IPS-18c (cell line): ENCODE measurements around the gene CNNM4.
A peak's percentile ranks its signal among the peaks of the same experiment; 100 is the strongest.

ENCODE experiments used
- H3K4me3 ChIP-seq: 2 replicates; pipeline ENCODE4 v1.7.0; 2013; ENCODE audit warnings: low read depth, mild to moderate bottlenecking, low read length, moderate library complexity; ENCODE audit not compliant: insufficient read depth
- H3K9me3 ChIP-seq: one replicate; pipeline ENCODE4 v1.6.1; 2013; ENCODE audit warnings: mild to moderate bottlenecking, low read length, moderate library complexity; ENCODE audit not compliant: control insufficient read depth, insufficient read depth

CNNM4 gene

GRCh38 chr2:96837575-96837974 lies 76.9 kb downstream of the CNNM4 start:
- Histone ChIP-seq H3K4me3 (no peak overlapping the region), H3K9me3 (no peaks in the 10 kb centered on the region)

GRCh38 chr2:96838345-96839292 lies 77.9 kb downstream of the CNNM4 start:
- no peak overlapping the region for H3K4me3 ChIP-seq
- H3K9me3 ChIP-seq = no peaks in the 10 kb centered on the region

DNA sequence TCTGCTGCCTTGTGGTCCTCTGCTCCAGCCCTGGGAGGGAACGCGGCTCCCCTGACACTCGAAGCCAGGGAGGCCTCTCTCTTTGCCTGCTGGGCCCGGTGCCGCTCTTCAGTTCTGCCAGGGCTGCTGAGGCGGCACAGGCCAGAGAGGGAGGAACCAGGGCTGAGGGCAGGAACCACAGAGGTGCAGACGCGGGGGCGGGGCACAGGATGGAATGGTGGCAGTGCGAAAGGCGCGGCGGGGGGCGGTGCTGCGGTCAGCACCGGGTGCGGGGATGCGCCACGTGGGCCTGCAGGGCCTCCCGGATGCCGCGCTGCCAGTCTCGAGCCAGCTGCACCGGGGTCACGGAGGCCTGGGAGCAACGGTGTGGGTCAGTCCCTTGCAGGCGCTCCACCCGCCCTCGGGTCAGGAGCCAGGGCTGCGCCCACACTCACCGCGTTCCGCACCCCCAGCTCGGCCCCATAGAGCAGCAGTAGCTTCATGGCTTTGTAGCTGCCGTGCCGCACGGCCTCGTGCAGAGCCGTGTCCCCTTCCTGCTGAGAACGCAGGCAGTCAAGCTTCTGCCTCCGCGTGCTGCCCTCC lies 78.7 kb downstream of the CNNM4 start:
- Histone ChIP-seq H3K9me3 (no peaks in the 10 kb centered on the region), H3K4me3 (no peak overlapping the region)

GRCh38 chr2:96839875-96840850 lies 79.5 kb downstream of the CNNM4 start:
- no peak overlapping the region for H3K4me3 ChIP-seq
- H3K9me3 ChIP-seq = no peaks in the 10 kb centered on the region

GRCh38 chr2:96841701-96842495 lies 81.2 kb downstream of the CNNM4 start:
- Histone ChIP-seq H3K4me3 (no peak overlapping the region), H3K9me3 (no peaks in the 10 kb centered on the region)

DNA sequence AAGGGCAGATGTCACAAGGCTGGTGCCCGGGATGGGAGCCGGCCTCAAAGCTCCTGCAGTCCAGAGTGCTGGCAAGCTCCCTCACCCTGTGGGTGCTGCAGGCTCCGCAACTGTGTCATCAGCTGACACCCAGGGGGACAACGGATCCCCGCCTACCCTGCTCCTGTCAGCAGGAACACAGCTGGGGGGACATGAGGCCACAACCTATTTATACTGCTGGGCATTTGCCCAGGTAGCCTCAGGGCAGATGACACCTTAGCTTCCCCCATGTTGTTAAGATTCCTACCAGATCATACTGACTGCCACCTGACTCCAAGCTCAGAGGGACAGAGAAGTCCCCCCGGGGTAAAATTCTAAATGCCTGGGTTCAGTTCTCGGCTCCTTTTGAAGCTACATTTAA lies 81.9 kb downstream of the CNNM4 start:
- Histone ChIP-seq H3K9me3 (no peaks in the 10 kb centered on the region), H3K4me3 (no peak overlapping the region)

DNA sequence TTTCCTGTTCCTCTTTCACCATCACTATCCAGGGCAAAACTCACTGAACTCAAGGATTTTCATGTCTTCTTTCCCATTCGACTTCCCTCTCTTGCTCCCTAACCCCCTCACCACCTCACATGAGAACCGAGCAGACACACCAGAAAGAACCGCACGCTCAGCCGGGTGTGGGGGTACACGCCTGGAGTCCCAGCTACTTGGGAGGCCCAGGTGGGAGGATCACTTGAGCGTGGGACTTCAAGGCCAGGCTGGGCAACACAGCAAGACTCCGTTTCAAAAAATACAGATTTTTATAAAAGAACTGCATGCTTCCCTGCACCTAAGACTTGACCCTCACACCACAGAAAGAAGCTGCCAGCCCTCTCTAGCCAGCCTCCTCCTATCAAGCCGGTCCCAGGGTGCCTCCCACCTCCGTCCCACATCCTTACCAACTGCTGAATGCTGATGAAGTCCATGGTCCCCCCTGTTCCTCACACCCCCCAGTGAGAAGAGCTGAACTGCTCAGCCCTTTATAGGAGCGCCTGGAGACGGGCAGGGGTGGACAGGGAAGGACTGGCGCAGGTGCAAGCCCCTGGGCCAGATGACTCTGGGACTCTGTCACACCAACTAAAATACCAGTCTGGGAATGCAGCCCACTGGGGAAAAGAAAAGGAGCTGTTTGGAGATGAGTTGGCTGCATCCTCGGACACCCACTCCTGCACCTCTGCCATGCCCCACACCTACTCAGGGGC lies 83.0 kb downstream of the CNNM4 start, which contains the start of gene ANKRD23:
Gene ANKRD23, minus strand, starts transcription at position 484 of the 731 bp plus-strand sequence. Its CDS starts 29 bp downstream, at position 455.
- Histone ChIP-seq H3K9me3 (no peaks in the 10 kb centered on the region), H3K4me3 (no peak within 1 kb of the TSS)

- Histone ChIP-seq H3K9me3 (no peaks in the 10 kb centered on the region), H3K4me3 (no peak overlapping the region)
Observed at GRCh38 chr2:96844405-96844808, 83.7 kb downstream of the CNNM4 start.

DNA sequence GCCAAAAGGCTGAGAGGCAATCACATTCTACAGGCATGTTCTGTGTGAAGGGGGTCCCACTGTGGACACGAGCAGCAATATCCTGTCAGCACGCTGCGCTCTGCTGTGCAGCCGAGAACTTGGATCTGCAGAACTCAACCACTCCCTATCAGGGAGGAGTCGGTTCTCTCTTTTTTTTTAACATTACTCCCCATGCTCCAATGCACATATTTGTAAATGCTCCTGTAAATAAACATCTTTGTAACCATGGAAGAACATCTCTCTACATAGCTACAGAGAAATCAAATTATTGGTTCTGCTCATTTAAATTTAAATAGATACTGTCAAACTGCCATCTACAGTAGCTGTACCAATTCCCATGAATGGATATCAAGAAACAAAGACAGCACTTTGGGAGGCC lies 86.1 kb downstream of the CNNM4 start:
- H3K4me3 ChIP-seq = no peak overlapping the region

DNA sequence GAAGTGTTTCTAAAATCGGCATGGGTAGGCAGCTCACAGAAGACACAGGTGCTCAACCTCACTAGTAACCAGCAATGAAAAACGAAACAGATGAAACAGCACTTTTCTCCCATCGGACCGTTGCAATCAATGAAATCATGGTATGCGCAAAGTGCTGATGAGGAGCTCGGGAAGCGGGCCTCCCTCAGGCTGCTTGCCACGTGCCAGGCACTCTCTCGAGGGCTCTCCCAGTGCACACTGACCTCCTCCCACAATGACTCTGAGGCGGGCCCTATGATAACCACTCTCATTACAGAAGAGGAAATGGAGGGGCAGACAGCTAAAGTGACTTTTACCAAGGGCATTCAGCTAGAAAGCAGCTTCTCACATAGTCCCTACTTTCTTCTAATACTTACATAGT lies 86.9 kb downstream of the CNNM4 start:
- H3K4me3 ChIP-seq = no peak overlapping the region

More for the DNA sequence above, 86.1 kb downstream of the CNNM4 start:
- H3K9me3 ChIP-seq = no peaks in the 10 kb centered on the region

DNA sequence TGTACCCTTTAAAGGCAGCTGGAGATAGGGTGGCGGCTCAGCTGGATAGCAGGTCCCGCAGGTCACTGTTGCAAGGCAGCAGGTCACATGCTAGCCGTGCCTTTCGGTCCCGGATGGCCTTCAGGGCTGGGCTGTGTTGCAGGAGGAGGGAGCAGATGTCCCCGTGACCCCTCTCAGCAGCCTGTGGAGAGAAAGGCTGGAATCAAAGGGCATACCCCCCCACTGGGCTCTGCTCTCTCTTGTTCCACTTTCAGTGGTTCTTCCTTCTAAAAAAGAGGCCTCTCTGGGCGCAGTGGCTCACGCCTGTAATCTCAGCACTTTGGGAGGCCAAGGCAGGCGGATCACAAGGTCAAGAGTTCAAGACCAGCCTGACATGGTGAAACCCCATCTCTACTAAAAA lies 87.6 kb downstream of the CNNM4 start:
- H3K9me3 ChIP-seq = no peaks in the 10 kb centered on the region
- no peak overlapping the region for H3K4me3 ChIP-seq

More for the DNA sequence above, 86.9 kb downstream of the CNNM4 start:
- no peaks in the 10 kb centered on the region for H3K9me3 ChIP-seq

DNA sequence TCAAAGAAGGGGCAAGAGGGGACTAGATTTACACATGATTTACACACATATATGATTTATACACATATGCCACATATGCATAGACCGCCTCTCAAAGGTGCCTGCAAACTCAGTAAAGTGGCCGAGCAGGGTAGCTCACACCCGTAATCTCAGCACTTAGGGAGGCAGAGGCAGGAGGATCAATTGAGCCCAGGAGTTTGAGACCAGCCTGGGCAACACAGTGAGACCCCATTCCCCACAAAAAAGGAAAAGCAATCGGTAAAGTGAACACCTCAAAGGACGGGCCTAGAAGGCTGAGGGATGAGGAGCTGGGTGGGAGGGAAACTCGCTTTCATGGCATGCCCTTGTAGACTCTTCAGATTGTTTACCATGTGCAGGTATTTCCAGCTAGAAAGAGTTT lies 92.0 kb downstream of the CNNM4 start:
- Histone ChIP-seq H3K9me3 (no peaks in the 10 kb centered on the region), H3K4me3 (no peak overlapping the region)

GRCh38 chr2:96853321-96853720 lies 92.6 kb downstream of the CNNM4 start:
- Histone ChIP-seq H3K9me3 (no peaks in the 10 kb centered on the region), H3K4me3 (no peak overlapping the region)

GRCh38 chr2:96856776-96857666 lies 96.3 kb downstream of the CNNM4 start:
- H3K4me3 ChIP-seq = peak overlapping the region; percentile 61

DNA sequence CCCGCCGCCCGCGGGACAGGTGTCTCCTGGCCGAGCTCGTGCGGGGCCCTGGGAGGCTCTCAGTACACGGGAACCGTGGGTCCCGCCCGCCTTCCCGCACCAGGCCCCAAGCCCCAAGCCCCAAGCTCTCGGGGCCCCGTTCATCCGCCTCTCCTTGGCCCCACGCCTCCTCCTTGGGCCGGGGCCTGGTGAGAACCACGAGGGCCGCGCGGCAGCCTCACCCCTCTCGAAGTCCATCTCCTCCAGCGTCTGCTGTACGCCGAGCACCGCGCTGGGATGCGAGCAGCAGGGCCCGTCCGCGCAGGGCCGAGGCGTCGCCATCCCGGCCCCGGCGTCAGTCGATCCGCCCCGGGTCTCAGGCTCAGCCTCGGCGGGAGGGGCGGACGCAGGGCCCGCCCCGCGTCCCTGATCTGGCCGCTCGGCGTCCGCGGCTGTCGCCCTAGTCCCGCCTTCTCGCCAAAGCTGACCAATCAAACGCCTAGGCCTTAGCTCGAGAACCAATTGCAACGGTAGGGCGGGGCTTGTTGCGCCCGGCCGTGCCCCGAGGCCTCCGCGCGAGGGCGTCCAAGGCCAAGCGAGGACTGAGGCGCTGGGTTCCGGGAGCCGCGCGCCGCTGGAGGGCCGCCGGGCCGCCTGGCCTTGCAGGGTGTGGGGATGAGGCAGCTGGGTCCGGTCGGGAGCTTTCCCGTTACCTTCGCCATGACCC lies 97.1 kb downstream of the CNNM4 start, which contains the start of gene ANKRD39:
Gene ANKRD39, minus strand, starts transcription at position 350 of the 706 bp plus-strand sequence. Its CDS starts 29 bp downstream, at position 321.
- H3K9me3 ChIP-seq = no peaks in the 10 kb centered on the region

More at GRCh38 chr2:96856776-96857666, 96.3 kb downstream of the CNNM4 start:
- no peaks in the 10 kb centered on the region for H3K9me3 ChIP-seq

More for the DNA sequence above, 97.1 kb downstream of the CNNM4 start, which contains the start of gene ANKRD39:
- peak within 1 kb of the TSS; percentile 61 for H3K4me3 ChIP-seq
